H4 (cell line): ENCODE measurements around the gene ANGPTL2. TPM values are rescaled to one million over a fixed set of nuclear protein-coding genes. Genes with fewer than 3 reads are reported as not detected.
"Not testable (repeated sequence)": the region's sequence is repeated elsewhere in the genome, so short reads cannot be mapped to it uniquely, and the experiment has no call there.

Experiments used
- DNase-seq: peaks from one replicate; pipeline ENCODE4 v3.0.0-alpha.2; 2015; ENCODE audit warnings: low spot score
- total RNA-seq: library from RNA; depleted of rRNA; stranded (reverse); fragments of >200 nt; shearing (Covaris generic); gene quantifications from 2 replicates; pipeline ENCODE4 v1.2.3, GENCODE V29; 2014

Gene ANGPTL2
- total RNA-seq, 1 experiment from 2014 or later = 8.8 TPM

- DNase-seq = no peak
Measured at GRCh38 chr9:127154390-127155191, 32.2 kb upstream of the ANGPTL2 start.

GRCh38 chr9:127154003-127154389, 31.6 kb upstream of the ANGPTL2 start:
- no peak for DNase-seq

- DNase-seq = no peak
Measured at GRCh38 chr9:127153501-127153900, 31.1 kb upstream of the ANGPTL2 start.

GRCh38 chr9:127149463-127150390, 27.3 kb upstream of the ANGPTL2 start:
- no peak for DNase-seq

GRCh38 chr9:127149010-127149409, 26.6 kb upstream of the ANGPTL2 start:
- no peak for DNase-seq

GRCh38 chr9:127148014-127148413, 25.6 kb upstream of the ANGPTL2 start:
- DNase-seq = no peak

- DNase-seq = no peak
Measured at GRCh38 chr9:127147251-127147650, 24.8 kb upstream of the ANGPTL2 start.

- DNase-seq = not testable (repeated sequence)
Measured at GRCh38 chr9:127146841-127147240, 24.4 kb upstream of the ANGPTL2 start.

GRCh38 chr9:127144670-127145445, 22.4 kb upstream of the ANGPTL2 start:
- no peak for DNase-seq

GRCh38 chr9:127143920-127144465, 21.6 kb upstream of the ANGPTL2 start:
- no peak for DNase-seq

GRCh38 chr9:127142931-127143464, 20.6 kb upstream of the ANGPTL2 start:
- DNase-seq = no peak

- no peak for DNase-seq
Measured at GRCh38 chr9:127142291-127142690, 19.9 kb upstream of the ANGPTL2 start.

- no peak for DNase-seq
Measured at GRCh38 chr9:127140842-127141675, 18.6 kb upstream of the ANGPTL2 start.

GRCh38 chr9:127140181-127140580, 17.7 kb upstream of the ANGPTL2 start:
- DNase-seq = no peak

GRCh38 chr9:127139775-127140174, 17.3 kb upstream of the ANGPTL2 start:
- DNase-seq = no peak

GRCh38 chr9:127139071-127139731, 16.8 kb upstream of the ANGPTL2 start:
- DNase-seq = no peak

- no peak for DNase-seq
Measured at GRCh38 chr9:127138444-127138843, 16.0 kb upstream of the ANGPTL2 start.

- no peak for DNase-seq
Measured at GRCh38 chr9:127137640-127138360, 15.4 kb upstream of the ANGPTL2 start.
